Keratinocyte (primary cell): Measurements from ENCODE around the gene PCMTD2. TPM values are rescaled to one million over a fixed set of nuclear protein-coding genes. Genes with fewer than 3 reads are reported as not detected.

Source experiments
- DNase-seq: peaks from one replicate; pipeline ENCODE4 v3.0.0-alpha.2; 2011; ENCODE audit warnings: low read depth, missing footprints, low spot score
- FAIRE-seq: peaks from 2 replicates; lab custom pipeline; 2011; peaks lifted over from hg19 to GRCh38; lab: Jason Lieb, UNC
- H2AFZ ChIP-seq: 2 replicates; pipeline ENCODE4 v1.6.0; 2012; ENCODE audit warnings: low read length, control low read depth, inconsistent platforms; ENCODE audit not compliant: control insufficient read depth
- H3K27ac ChIP-seq: 2 replicates; pipeline ENCODE4 v1.5.1; 2011; ENCODE audit warnings: low read length; ENCODE audit not compliant: control insufficient read depth, insufficient read depth
- H3K27me3 ChIP-seq: 3 replicates; pipeline ENCODE4 v1.6.0; 2011; ENCODE audit warnings: low read length; ENCODE audit not compliant: control insufficient read depth, insufficient read depth; ENCODE audit errors: extremely low read depth
- H3K36me3 ChIP-seq, 2 experiments: 2 replicates in 1 of 2; 3 replicates in 1 of 2; pipeline ENCODE4 v1.5.1; 2011; ENCODE audit warnings: low read length in 2 of 2, mild to moderate bottlenecking in 1 of 2; ENCODE audit not compliant: control insufficient read depth in 2 of 2, insufficient read depth in 2 of 2; ENCODE audit errors: extremely low read depth in 1 of 2
- H3K4me1 ChIP-seq: 3 replicates; pipeline ENCODE4 v1.5.1; 2011; ENCODE audit warnings: low read length; ENCODE audit not compliant: control insufficient read depth, insufficient read depth; ENCODE audit errors: extremely low read depth
- H3K4me2 ChIP-seq: 3 replicates; pipeline ENCODE4 v1.6.0; 2011; ENCODE audit warnings: low read depth, low read length; ENCODE audit not compliant: control insufficient read depth, insufficient read depth; ENCODE audit errors: extremely low read depth
- H3K4me3 ChIP-seq, 3 experiments: fragments of 200-600 bp in 1 of 3; sonication (generic) in 1 of 3; 2 replicates in 2 of 3; 3 replicates in 1 of 3; pipeline ENCODE4 v1.5.1; 2011 to 2016; ENCODE audit warnings: low read length in 3 of 3, mild to moderate bottlenecking in 3 of 3, control low read depth in 2 of 3, inconsistent platforms in 1 of 3, low read depth in 1 of 3, mixed read lengths in 1 of 3, mixed run types in 1 of 3, moderate library complexity in 1 of 3; ENCODE audit not compliant: control insufficient read depth in 2 of 3, insufficient read depth in 2 of 3; ENCODE audit errors: extremely low read depth in 1 of 3
- H3K79me2 ChIP-seq: 2 replicates; pipeline ENCODE4 v1.6.0; 2012; ENCODE audit warnings: low read length; ENCODE audit not compliant: control insufficient read depth, insufficient read depth
- H3K9ac ChIP-seq: 3 replicates; pipeline ENCODE4 v1.6.0; 2011; ENCODE audit warnings: low read length; ENCODE audit not compliant: control insufficient read depth, insufficient read depth; ENCODE audit errors: extremely low read depth
- H3K9me1 ChIP-seq: 3 replicates; pipeline ENCODE4 v1.6.0; 2011; ENCODE audit warnings: low read length; ENCODE audit not compliant: control insufficient read depth, insufficient read depth; ENCODE audit errors: extremely low read depth
- H3K9me3 ChIP-seq: 2 replicates; pipeline ENCODE4 v1.5.1; 2012; ENCODE audit warnings: low read depth, low read length; ENCODE audit not compliant: control insufficient read depth
- H4K20me1 ChIP-seq: 3 replicates; pipeline ENCODE4 v1.6.0; 2011; ENCODE audit warnings: low read length; ENCODE audit not compliant: control insufficient read depth, insufficient read depth; ENCODE audit errors: extremely low read depth
- CTCF ChIP-seq, 3 experiments: IDR thresholded peaks in 1 of 3; conservative IDR thresholded peaks in 1 of 3; optimal IDR thresholded peaks in 1 of 3; 2 replicates in 2 of 3; 3 replicates in 1 of 3; pipeline versions ENCODE3 to v1.5.1; 2011; ENCODE audit warnings: low read length in 3 of 3, mild to moderate bottlenecking in 3 of 3, moderate library complexity in 2 of 3, control low read depth in 1 of 3, inconsistent platforms in 1 of 3; ENCODE audit not compliant: insufficient read depth in 2 of 3; ENCODE audit errors: extremely low read depth in 1 of 3
- EZH2 ChIP-seq: IDR thresholded peaks from one replicate; pipeline ENCODE4 v1.6.1; 2012; ENCODE audit warnings: inconsistent platforms, mild to moderate bottlenecking, low read length, moderate library complexity
- dilution Hi-C: fragments of 300-500 bp; cut with MboI; formaldehyde crosslinking; loops from one replicate; pipeline ENCODE4 v1.7.0; 2020; ENCODE audit warnings: low sequenced_read_pairs; ENCODE audit not compliant: extremely low pct_ligation_motif_present
- polyA plus RNA-seq, 5 experiments: library from polyadenylated mRNA; depleted of rRNA in 3 of 5; stranded (reverse) in 3 of 5; stranded (forward) in 1 of 5; unstranded in 1 of 5; fragments of >200 nt; gene quantifications; 1 replicate in 1 of 5; 2 replicates in 3 of 5; 3 replicates in 1 of 5; pipeline versions ENCODE4 v1.2.1 to v1.2.3, GENCODE V29; 2011 to 2012; ENCODE audit warnings: missing spikeins in 2 of 5, low read depth in 1 of 5, low replicate concordance in 1 of 5

The PCMTD2 gene
- polyA plus RNA-seq, 1 donor (not counting 4 experiments of a cell fraction or from before 2014, with no cell fraction given), result 25.8 TPM

GRCh38 chr20:64239449-64240242, 15.9 kb upstream of the PCMTD2 start:
- no peak overlapping the region for H2AFZ ChIP-seq
- no peak overlapping the region for H3K4me2 ChIP-seq
- dilution Hi-C loops, result no loop called here
- peaks cover 27% of the 10 kb centered on the region for H3K27me3 ChIP-seq
- no peak overlapping the region for H3K4me3 ChIP-seq
- TF ChIP-seq EZH2 (no peak), CTCF (optimal IDR thresholded peaks at IDR 0.05 in 1 of 3, IDR thresholded peaks at IDR 0.05 in 1 of 3, conservative IDR thresholded peaks at IDR 0.05 in 1 of 3; ENCODE audit: extremely low read depth in 1 of 3, insufficient read depth in 2 of 3, low read length in 3 of 3) (no peak)
- H3K79me2 ChIP-seq, result no peaks in the 10 kb centered on the region
- H3K9ac ChIP-seq, result no peak overlapping the region
- H3K27ac ChIP-seq, result no peak overlapping the region
- no peaks in the 10 kb centered on the region for H3K4me1 ChIP-seq
- DNase-seq (no peak), FAIRE-seq (no peak)
- H3K36me3 ChIP-seq, result no peaks in the 10 kb centered on the region
- no peaks in the 10 kb centered on the region for H4K20me1 ChIP-seq
- no peaks in the 10 kb centered on the region for H3K9me3 ChIP-seq
- no peaks in the 10 kb centered on the region for H3K9me1 ChIP-seq

- peaks cover 30% of the 10 kb centered on the region for H3K27me3 ChIP-seq
- H3K79me2 ChIP-seq, result no peaks in the 10 kb centered on the region
- dilution Hi-C loops, result no loop called here
- no peaks in the 10 kb centered on the region for H3K9me3 ChIP-seq
- TF ChIP-seq EZH2 (no peak), CTCF (optimal IDR thresholded peaks at IDR 0.05 in 1 of 3, IDR thresholded peaks at IDR 0.05 in 1 of 3, conservative IDR thresholded peaks at IDR 0.05 in 1 of 3; ENCODE audit: extremely low read depth in 1 of 3, insufficient read depth in 2 of 3, low read length in 3 of 3) (no peak)
- H2AFZ ChIP-seq, result no peak overlapping the region
- no peak for DNase-seq
- H3K9me1 ChIP-seq, result no peaks in the 10 kb centered on the region
- no peaks in the 10 kb centered on the region for H4K20me1 ChIP-seq
- no peak overlapping the region for H3K9ac ChIP-seq
- no peaks in the 10 kb centered on the region for H3K4me1 ChIP-seq
- no peak for FAIRE-seq
- no peak overlapping the region for H3K4me3 ChIP-seq
- no peak overlapping the region for H3K27ac ChIP-seq
- no peak overlapping the region for H3K4me2 ChIP-seq
- H3K36me3 ChIP-seq, result no peaks in the 10 kb centered on the region
Measured at GRCh38 chr20:64240243-64241015, 15.1 kb upstream of the PCMTD2 start.
